Stomach smooth muscle (tissue), 2 donors: Measurements from ENCODE around the gene GNAI3.
"Not testable (repeated sequence)": the region's sequence is repeated elsewhere in the genome, so short reads cannot be mapped to it uniquely, and the experiment has no call there.

Experiments
- H3K27ac ChIP-seq: one replicate; pipeline ENCODE4 v1.7.0; 2013; ENCODE audit warnings: mild to moderate bottlenecking, low read length, inconsistent platforms
- H3K27me3 ChIP-seq, 2 donors: one replicate each; pipeline ENCODE4 v1.7.0; 2013; ENCODE audit warnings: low read length in 2 of 2; ENCODE audit not compliant: insufficient read depth in 2 of 2, control insufficient read depth in 1 of 2
- H3K36me3 ChIP-seq, 2 donors: one replicate each; pipeline ENCODE4 v1.7.0; 2013; ENCODE audit warnings: low read length in 2 of 2; ENCODE audit not compliant: control insufficient read depth in 2 of 2, insufficient read depth in 2 of 2
- H3K4me1 ChIP-seq: one replicate; pipeline ENCODE4 v1.7.0; 2013; ENCODE audit warnings: low read length; ENCODE audit not compliant: control insufficient read depth, insufficient read depth
- H3K4me3 ChIP-seq, 2 donors: one replicate each; pipeline ENCODE4 v1.7.0; 2013; ENCODE audit warnings: low read length in 2 of 2
- H3K9ac ChIP-seq, 2 donors: one replicate each; pipeline ENCODE4 v1.7.0; 2013; ENCODE audit warnings: low read length in 2 of 2, mild to moderate bottlenecking in 1 of 2
- H3K9me3 ChIP-seq, 2 donors: one replicate each; pipeline ENCODE4 v1.7.0; 2013; ENCODE audit warnings: low read length in 2 of 2; ENCODE audit not compliant: control insufficient read depth in 2 of 2
- donor health status: healthy.
- donor health status: Pancreatic carcinoma.

GNAI3 gene

GRCh38 chr1:109654519-109654918 is 106.1 kb downstream of the GNAI3 start:
- Histone ChIP-seq H3K4me3 (no peak overlapping the region), H3K27me3 (no peaks in the 10 kb centered on the region), H3K36me3 (peaks cover 4 to 9% of the 10 kb centered on the region in 2 donors), H3K27ac (no peak overlapping the region), H3K4me1 (peaks cover 22% of the 10 kb centered on the region), H3K9me3 (no peaks in the 10 kb centered on the region), H3K9ac (no peak overlapping the region)

GRCh38 chr1:109655615-109656519 is 107.5 kb downstream of the GNAI3 start, which contains the start of gene GSTM4:
Gene GSTM4 (plus strand): TSS chr1:109656099. CDS start chr1:109656390, 291 bp downstream.
- no peaks in the 10 kb centered on the region for H3K27me3 ChIP-seq
- H3K9me3 ChIP-seq = no peaks in the 10 kb centered on the region
- peak within 1 kb of the TSS; percentile 89 to 90 for H3K4me3 ChIP-seq
- peak within 1 kb of the TSS; percentile 88 for H3K27ac ChIP-seq
- peaks cover 22% of the 10 kb centered on the region for H3K4me1 ChIP-seq
- H3K36me3 ChIP-seq = peaks cover 9 to 16% of the 10 kb centered on the region in 2 donors
- H3K9ac ChIP-seq = peak within 1 kb of the TSS; percentile 95 to 96

- Histone ChIP-seq H3K4me1 (peaks cover 22% of the 10 kb centered on the region), H3K9ac (no peak overlapping the region), H3K36me3 (peaks cover 13 to 22% of the 10 kb centered on the region in 2 donors), H3K27me3 (no peaks in the 10 kb centered on the region), H3K4me3 (peak overlapping the region in 1 of 2 donors; percentile 89), H3K27ac (no peak overlapping the region), H3K9me3 (no peaks in the 10 kb centered on the region)
Measured at GRCh38 chr1:109657395-109657794, 109.0 kb downstream of the GNAI3 start.

- Histone ChIP-seq H3K36me3 (peaks cover 16 to 22% of the 10 kb centered on the region in 2 donors), H3K9ac (no peak overlapping the region), H3K4me1 (peaks cover 22% of the 10 kb centered on the region), H3K9me3 (no peaks in the 10 kb centered on the region), H3K27me3 (no peaks in the 10 kb centered on the region), H3K4me3 (no peak overlapping the region), H3K27ac (no peak overlapping the region)
Measured at GRCh38 chr1:109657970-109658369, 109.6 kb downstream of the GNAI3 start.

GRCh38 chr1:109658533-109659042 is 110.2 kb downstream of the GNAI3 start:
- no peaks in the 10 kb centered on the region for H3K9me3 ChIP-seq
- peaks cover 16 to 22% of the 10 kb centered on the region in 2 donors for H3K36me3 ChIP-seq
- H3K4me1 ChIP-seq = peaks cover 22% of the 10 kb centered on the region
- H3K4me3 ChIP-seq = no peak overlapping the region
- no peak overlapping the region for H3K9ac ChIP-seq
- H3K27me3 ChIP-seq = no peaks in the 10 kb centered on the region
- H3K27ac ChIP-seq = no peak overlapping the region

- H3K9me3 ChIP-seq = no peaks in the 10 kb centered on the region
- H3K9ac ChIP-seq = no peak overlapping the region
- H3K27me3 ChIP-seq = no peaks in the 10 kb centered on the region
- H3K4me1 ChIP-seq = peaks cover 22% of the 10 kb centered on the region
- no peak overlapping the region for H3K27ac ChIP-seq
- peaks cover 16 to 22% of the 10 kb centered on the region in 2 donors for H3K36me3 ChIP-seq
- H3K4me3 ChIP-seq = no peak overlapping the region
Measured at GRCh38 chr1:109659145-109659544, 110.7 kb downstream of the GNAI3 start.

GRCh38 chr1:109659997-109660690 is 111.7 kb downstream of the GNAI3 start:
- Histone ChIP-seq H3K4me3 (no peak overlapping the region), H3K36me3 (peaks cover 16 to 22% of the 10 kb centered on the region in 2 donors), H3K9ac (no peak overlapping the region), H3K4me1 (peaks cover 15% of the 10 kb centered on the region), H3K9me3 (no peaks in the 10 kb centered on the region), H3K27ac (no peak overlapping the region), H3K27me3 (no peaks in the 10 kb centered on the region)

GRCh38 chr1:109660691-109661026 is 112.2 kb downstream of the GNAI3 start:
- H3K4me3 ChIP-seq, H3K27ac ChIP-seq, H3K27me3 ChIP-seq, H3K9ac ChIP-seq, H3K9me3 ChIP-seq: not testable (repeated sequence)
- peaks cover 16 to 24% of the 10 kb centered on the region in 2 donors for H3K36me3 ChIP-seq
- H3K4me1 ChIP-seq = peaks cover 10% of the 10 kb centered on the region

GRCh38 chr1:109661391-109661790 is 113.0 kb downstream of the GNAI3 start:
- Histone ChIP-seq H3K36me3 (peaks cover 16 to 25% of the 10 kb centered on the region in 2 donors), H3K4me3 (no peak overlapping the region), H3K9ac (no peak overlapping the region), H3K9me3 (no peaks in the 10 kb centered on the region), H3K4me1 (peaks cover 7% of the 10 kb centered on the region), H3K27me3 (no peaks in the 10 kb centered on the region), H3K27ac (no peak overlapping the region)

GRCh38 chr1:109664671-109665070 is 116.3 kb downstream of the GNAI3 start:
- Histone ChIP-seq H3K9me3 (no peaks in the 10 kb centered on the region), H3K36me3 (peaks cover 10 to 15% of the 10 kb centered on the region in 2 donors), H3K9ac (no peak overlapping the region), H3K4me1 (peaks cover 15% of the 10 kb centered on the region), H3K4me3 (no peak overlapping the region), H3K27me3 (no peaks in the 10 kb centered on the region), H3K27ac (no peak overlapping the region)
